ENCODE data around the gene ZC3HAV1.

- TF ChIP-seq CTCF (IDR thresholded peaks at IDR 0.05) (no peak), POLR2A (IDR thresholded peaks at IDR 0.05) (no peak)
Measured at GRCh38 chr7:139094596-139094995, 14.9 kb downstream of the ZC3HAV1 start.

All from adrenal gland (tissue), 5 donors.